Right lobe of liver (tissue), 6 donors: ENCODE measurements around the gene ZBTB8A. TPM values are rescaled to one million over a fixed set of nuclear protein-coding genes. Genes with fewer than 3 reads are reported as not detected.
"Not testable (repeated sequence)": the region's sequence is repeated elsewhere in the genome, so short reads cannot be mapped to it uniquely, and the experiment has no call there.

Source experiments
- ATAC-seq, 4 donors: fragments of 200-7000 bp; cut with Tn5 transposase; one replicate each; pipeline ENCODE4 v1.9.1; 2020; ENCODE audit warnings: mild to moderate bottlenecking in 4 of 4, moderate library complexity in 4 of 4
- DNase-seq, 3 donors: peaks; one replicate each; pipeline ENCODE4 v3.0.0-alpha.2; 2020
- H3K27ac ChIP-seq, 3 donors: fragments of 200-600 bp; one replicate each; pipeline ENCODE4 v1.8.0; 2022
- H3K27me3 ChIP-seq, 2 donors: fragments of 200-600 bp; one replicate each; pipeline ENCODE4 v1.8.0; 2022
- H3K36me3 ChIP-seq, 4 donors: fragments of 200-600 bp; sonication (generic) in 1 of 4; one replicate each; pipeline versions ENCODE4 v1.5.1 to v1.8.0; 2017 to 2022; ENCODE audit warnings: control low read depth in 1 of 4
- H3K4me1 ChIP-seq, 4 donors: fragments of 200-600 bp; sonication (generic) in 1 of 4; one replicate each; pipeline versions ENCODE4 v1.5.1 to v1.8.0; 2017 to 2022; ENCODE audit warnings: control low read depth in 1 of 4
- H3K4me3 ChIP-seq, 3 donors: fragments of 200-600 bp; one replicate each; pipeline ENCODE4 v1.8.0; 2022
- H3K9me3 ChIP-seq, 4 donors: fragments of 200-600 bp; sonication (generic) in 1 of 4; one replicate each; pipeline versions ENCODE4 v1.5.1 to v1.8.0; 2017 to 2022; ENCODE audit warnings: control low read depth in 1 of 4
- CTCF ChIP-seq, 4 donors: fragments of 200-600 bp in 3 of 4; fragments of 450-650 bp in 1 of 4; IDR thresholded peaks; one replicate each; pipeline versions ENCODE4 v1.5.1 to v1.8.0; 2016 to 2022; ENCODE audit warnings: antibody characterized with exemption in 4 of 4, mild to moderate bottlenecking in 2 of 4
- POLR2A ChIP-seq: fragments of 450-650 bp; IDR thresholded peaks from one replicate; pipeline ENCODE4 v1.6.1; 2017; ENCODE audit warnings: antibody characterized with exemption, mild to moderate bottlenecking
- WGBS: methylation state at CpG from one replicate; pipeline ENCODE4 v1.1.6; 2018; ENCODE audit warnings: low coverage, low lambda C conversion rate; ENCODE audit not compliant: insufficient coverage; ENCODE audit errors: missing lambda C conversion rate; 5-methylcytosine and 5-hydroxymethylcytosine counted together
- intact Hi-C, 2 donors: fragments of 100-400 bp; cut with DNase I; formaldehyde crosslinking; loops; one replicate each; pipeline versions ENCODE4 v1.11.2 to v1.14.1; 2022
- total RNA-seq, 6 experiments: library from RNA; depleted of rRNA in 2 of 6; stranded (reverse); fragments of >200 nt in 2 of 6; fragmentation: NEBNext Ultra II Directional in 3 of 6; extraction: Animal tissue kit (Norgen Biotek cat#: 25700) in 3 of 6; gene quantifications; one replicate each; pipeline versions ENCODE4 v1.1.0 to v1.2.4, GENCODE V29; 2016 to 2023
- donor health status: DM: no; HTN: yes; CAD: no.
- donor health status: DM: no; HTN: no; CAD: no.
- donor health status: DM: no; HTN: no; CAD: no.
- donor health status: DM: no; HTN: yes; CAD: no.
- donor health status: DM: no; HTN: yes; CAD: no.

Gene ZBTB8A
- total RNA-seq, 6 experiments from 2014 or later = 1.6 to 3.4 (median 2.3) TPM

- ATAC-seq = no peak
- TF ChIP-seq POLR2A = no peak
- no peak for TF ChIP-seq CTCF (IDR thresholded peaks at IDR 0.05)
- Histone ChIP-seq H3K4me3 (no peak overlapping the region), H3K27me3 (no peaks in the 10 kb centered on the region), H3K36me3 (peaks cover 0 to 16% (median 1%) of the 10 kb centered on the region in 4 donors), H3K9me3 (no peaks in the 10 kb centered on the region), H3K27ac (no peak overlapping the region), H3K4me1 (no peaks in the 10 kb centered on the region)
- DNase-seq = no peak
- 49% methylated on average over 3 of the region's 3 CpGs for WGBS
- intact Hi-C loops = no loop called here
These were observed 83.8 kb downstream of the ZBTB8A start for GRCh38 chr1:32622806-32623681.

GRCh38 chr1:32623775-32624174, 84.5 kb downstream of the ZBTB8A start:
- intact Hi-C loops = no loop called here
- H3K27me3 ChIP-seq = no peaks in the 10 kb centered on the region
- H3K9me3 ChIP-seq = no peaks in the 10 kb centered on the region
- TF ChIP-seq POLR2A (no peak), CTCF (IDR thresholded peaks at IDR 0.05) (no peak)
- WGBS = 69% methylated on average over 5 of the region's 5 CpGs
- H3K27ac ChIP-seq = no peak overlapping the region
- ATAC-seq (no peak), DNase-seq (no peak)
- H3K4me3 ChIP-seq = no peak overlapping the region
- H3K36me3 ChIP-seq = peaks cover 0 to 22% (median 1%) of the 10 kb centered on the region in 4 donors
- no peaks in the 10 kb centered on the region for H3K4me1 ChIP-seq

- H3K27me3 ChIP-seq = no peaks in the 10 kb centered on the region
- H3K4me1 ChIP-seq = no peaks in the 10 kb centered on the region
- WGBS = 83% methylated on average over 1 of the region's 1 CpG
- ATAC-seq (no peak), DNase-seq (no peak)
- intact Hi-C loops = no loop called here
- no peak overlapping the region for H3K4me3 ChIP-seq
- peaks cover 0 to 23% (median 1%) of the 10 kb centered on the region in 4 donors for H3K36me3 ChIP-seq
- H3K9me3 ChIP-seq = no peaks in the 10 kb centered on the region
- TF ChIP-seq POLR2A (no peak), CTCF (IDR thresholded peaks at IDR 0.05) (no peak)
- H3K27ac ChIP-seq = no peak overlapping the region
These were observed 86.9 kb downstream of the ZBTB8A start for GRCh38 chr1:32626176-32626575.

- 59% methylated on average over 5 of the region's 11 CpGs for WGBS
- Histone ChIP-seq H3K4me1 (no peaks in the 10 kb centered on the region), H3K36me3 (peaks cover 0 to 28% (median 1%) of the 10 kb centered on the region in 4 donors), H3K4me3 (no peak overlapping the region), H3K27me3 (no peaks in the 10 kb centered on the region), H3K9me3 (no peaks in the 10 kb centered on the region), H3K27ac (no peak overlapping the region)
- intact Hi-C loops = no loop called here
- no peak for ATAC-seq
- no peak for DNase-seq
- no peak for TF ChIP-seq CTCF (IDR thresholded peaks at IDR 0.05)
These were observed 88.5 kb downstream of the ZBTB8A start for GRCh38 chr1:32627596-32628162.

- DNase-seq, H3K27ac ChIP-seq, H3K9me3 ChIP-seq, H3K4me1 ChIP-seq, H3K4me3 ChIP-seq, intact Hi-C loops, ATAC-seq, H3K27me3 ChIP-seq: not testable (repeated sequence)
- 100% methylated on average over 1 of the region's 4 CpGs for WGBS
- peaks cover 0 to 41% (median 2%) of the 10 kb centered on the region in 4 donors for H3K36me3 ChIP-seq
These were observed 90.9 kb downstream of the ZBTB8A start for GRCh38 chr1:32630173-32630572.
